IgD-negative memory B cell (primary cell): Measurements from ENCODE around the gene IL36RN. TPM values are rescaled to one million over a fixed set of nuclear protein-coding genes. Genes with fewer than 3 reads are reported as not detected.
A peak's percentile ranks its signal among the peaks of the same experiment; 100 is the strongest.
"Not testable (repeated sequence)": the region's sequence is repeated elsewhere in the genome, so short reads cannot be mapped to it uniquely, and the experiment has no call there.

Experiments
- H3K27ac Mint-ChIP-seq, 3 donors: one replicate each; pipeline ENCODE4 v1.8.0; 2020 to 2022; ENCODE audit warnings: mild to moderate bottlenecking in 3 of 3, mixed read lengths in 3 of 3, moderate library complexity in 1 of 3
- H3K27me3 Mint-ChIP-seq: one replicate; pipeline ENCODE4 v1.8.0; 2021; ENCODE audit warnings: mixed read lengths
- H3K36me3 Mint-ChIP-seq: one replicate; pipeline ENCODE4 v1.8.0; 2020; ENCODE audit warnings: mild to moderate bottlenecking, mixed read lengths
- H3K4me1 Mint-ChIP-seq, 3 donors: one replicate each; pipeline ENCODE4 v1.8.0; 2020 to 2022; ENCODE audit warnings: mixed read lengths in 3 of 3, mild to moderate bottlenecking in 1 of 3
- H3K4me3 Mint-ChIP-seq, 4 donors: one replicate each; pipeline ENCODE4 v1.8.0; 2020 to 2022; ENCODE audit warnings: mild to moderate bottlenecking in 4 of 4, mixed read lengths in 4 of 4, moderate library complexity in 3 of 4
- H3K9me3 Mint-ChIP-seq, 3 donors: one replicate each; pipeline ENCODE4 v1.8.0; 2020 to 2021; ENCODE audit warnings: mixed read lengths in 3 of 3, mild to moderate bottlenecking in 1 of 3
- polyA plus RNA-seq: library from polyadenylated mRNA; unstranded; fragments of 300-500 nt; fragmentation: Illumina TruSeq; gene quantifications from one replicate; pipeline ENCODE4 v1.2.3, GENCODE V29; 2021

Gene IL36RN
- polyA plus RNA-seq, 1 donor from 2014 or later = not detected

- peaks cover 2% of the 10 kb centered on the region for H3K36me3 Mint-ChIP-seq
- peaks cover 4% of the 10 kb centered on the region for H3K27me3 Mint-ChIP-seq
- H3K4me1 Mint-ChIP-seq = peaks cover 5 to 6% (median 5%) of the 10 kb centered on the region in 3 donors
- H3K4me3 Mint-ChIP-seq = no peak overlapping the region
- H3K9me3 Mint-ChIP-seq = peaks cover 2 to 9% (median 6%) of the 10 kb centered on the region in 3 donors
- H3K27ac Mint-ChIP-seq = no peak overlapping the region
Observed at GRCh38 chr2:113092864-113093612, 34.0 kb downstream of the IL36RN start.

- peaks cover 9 to 10% (median 9%) of the 10 kb centered on the region in 3 donors for H3K4me1 Mint-ChIP-seq
- H3K36me3 Mint-ChIP-seq = peaks cover 2% of the 10 kb centered on the region
- peaks cover 2 to 9% (median 6%) of the 10 kb centered on the region in 3 donors for H3K9me3 Mint-ChIP-seq
- H3K4me3 Mint-ChIP-seq = no peak overlapping the region
- no peak overlapping the region for H3K27ac Mint-ChIP-seq
- peaks cover 4% of the 10 kb centered on the region for H3K27me3 Mint-ChIP-seq
Observed at GRCh38 chr2:113093613-113093977, 34.6 kb downstream of the IL36RN start.

GRCh38 chr2:113096306-113096705 is 37.3 kb downstream of the IL36RN start:
- not testable (repeated sequence) for H3K27ac Mint-ChIP-seq, H3K9me3 Mint-ChIP-seq

GRCh38 chr2:113096842-113097618 is 38.0 kb downstream of the IL36RN start:
- not testable (repeated sequence) for H3K9me3 Mint-ChIP-seq, H3K27me3 Mint-ChIP-seq, H3K27ac Mint-ChIP-seq, H3K36me3 Mint-ChIP-seq
- H3K4me3 Mint-ChIP-seq = peak overlapping the region in 1 of 4 donors; percentile 75
- H3K4me1 Mint-ChIP-seq = peaks cover 9 to 10% (median 9%) of the 10 kb centered on the region in 3 donors

More at GRCh38 chr2:113096306-113096705, 37.3 kb downstream of the IL36RN start:
- H3K27me3 Mint-ChIP-seq, H3K36me3 Mint-ChIP-seq: not testable (repeated sequence)
- Mint-ChIP-seq H3K4me3 (peak overlapping the region in 1 of 4 donors; percentile 49), H3K4me1 (peaks cover 9 to 10% (median 9%) of the 10 kb centered on the region in 3 donors)

DNA sequence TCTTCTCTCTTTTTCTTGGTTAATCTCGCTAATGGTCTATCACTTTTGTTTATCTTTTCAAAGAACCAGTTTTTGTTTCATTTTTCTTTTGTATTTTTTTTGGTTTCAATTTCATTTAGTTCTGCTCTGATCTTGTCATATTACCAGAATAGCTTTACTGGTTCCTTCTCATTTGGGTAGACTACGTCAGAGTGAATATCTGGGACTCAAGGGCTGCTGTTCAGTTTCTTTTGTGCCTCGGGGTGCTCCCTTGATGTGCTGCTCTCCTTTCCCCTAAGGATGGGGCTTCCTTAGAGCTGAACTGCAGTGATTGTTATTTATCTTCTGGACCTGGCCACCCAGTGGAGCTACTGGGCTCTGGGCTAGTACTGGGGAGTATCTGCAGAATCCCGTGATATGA is 39.0 kb downstream of the IL36RN start:
- Mint-ChIP-seq H3K4me3 (peak overlapping the region; percentile 31 to 80 (median 69)), H3K9me3 (peaks cover 2 to 12% (median 9%) of the 10 kb centered on the region in 3 donors), H3K27me3 (peaks cover 4% of the 10 kb centered on the region), H3K36me3 (peaks cover 2% of the 10 kb centered on the region), H3K4me1 (peaks cover 9 to 10% (median 9%) of the 10 kb centered on the region in 3 donors), H3K27ac (peak overlapping the region; percentile 11 to 86 (median 68))

DNA sequence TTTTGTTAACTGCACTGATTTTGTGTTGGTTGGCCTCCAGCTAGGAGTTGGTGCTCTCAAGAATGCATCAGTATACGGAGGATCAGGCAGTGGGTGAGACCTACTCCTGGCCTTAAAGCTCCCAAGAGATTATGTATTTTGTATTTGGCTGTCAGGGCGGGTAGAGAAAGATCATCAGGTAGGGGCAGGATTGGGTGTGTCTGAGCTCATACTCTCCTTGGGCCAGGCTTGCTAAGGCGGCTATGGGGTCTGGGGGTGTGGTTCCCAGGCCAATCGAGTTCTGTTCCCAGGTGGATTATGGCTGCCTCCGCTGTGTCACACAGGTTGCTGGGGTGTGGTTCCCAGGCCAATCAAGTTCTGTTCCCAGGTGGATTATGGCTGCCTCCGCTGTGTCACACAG is 39.5 kb downstream of the IL36RN start:
- Mint-ChIP-seq H3K36me3 (peaks cover 2% of the 10 kb centered on the region), H3K9me3 (peaks cover 2 to 12% (median 12%) of the 10 kb centered on the region in 3 donors), H3K27me3 (peaks cover 4% of the 10 kb centered on the region), H3K27ac (peak overlapping the region in 2 of 3 donors; percentile 11 to 86), H3K4me1 (peaks cover 9 to 10% (median 9%) of the 10 kb centered on the region in 3 donors), H3K4me3 (peak overlapping the region in 2 of 4 donors; percentile 63 to 80)

GRCh38 chr2:113102133-113102532 is 43.1 kb downstream of the IL36RN start:
- H3K27me3 Mint-ChIP-seq = no peaks in the 10 kb centered on the region
- no peak overlapping the region for H3K4me3 Mint-ChIP-seq
- peaks cover 2% of the 10 kb centered on the region for H3K36me3 Mint-ChIP-seq
- H3K27ac Mint-ChIP-seq = peak overlapping the region in 1 of 3 donors; percentile 68
- H3K4me1 Mint-ChIP-seq = peaks cover 9 to 10% (median 9%) of the 10 kb centered on the region in 3 donors
- H3K9me3 Mint-ChIP-seq = peaks cover 0 to 6% (median 3%) of the 10 kb centered on the region in 3 donors

- no peaks in the 10 kb centered on the region for H3K27me3 Mint-ChIP-seq
- peaks cover 0 to 6% (median 3%) of the 10 kb centered on the region in 3 donors for H3K9me3 Mint-ChIP-seq
- peaks cover 1 to 2% (median 2%) of the 10 kb centered on the region in 3 donors for H3K4me1 Mint-ChIP-seq
- H3K27ac Mint-ChIP-seq = no peak overlapping the region
- H3K4me3 Mint-ChIP-seq = no peak overlapping the region
- no peaks in the 10 kb centered on the region for H3K36me3 Mint-ChIP-seq
Observed at GRCh38 chr2:113103277-113103676, 44.3 kb downstream of the IL36RN start.

DNA sequence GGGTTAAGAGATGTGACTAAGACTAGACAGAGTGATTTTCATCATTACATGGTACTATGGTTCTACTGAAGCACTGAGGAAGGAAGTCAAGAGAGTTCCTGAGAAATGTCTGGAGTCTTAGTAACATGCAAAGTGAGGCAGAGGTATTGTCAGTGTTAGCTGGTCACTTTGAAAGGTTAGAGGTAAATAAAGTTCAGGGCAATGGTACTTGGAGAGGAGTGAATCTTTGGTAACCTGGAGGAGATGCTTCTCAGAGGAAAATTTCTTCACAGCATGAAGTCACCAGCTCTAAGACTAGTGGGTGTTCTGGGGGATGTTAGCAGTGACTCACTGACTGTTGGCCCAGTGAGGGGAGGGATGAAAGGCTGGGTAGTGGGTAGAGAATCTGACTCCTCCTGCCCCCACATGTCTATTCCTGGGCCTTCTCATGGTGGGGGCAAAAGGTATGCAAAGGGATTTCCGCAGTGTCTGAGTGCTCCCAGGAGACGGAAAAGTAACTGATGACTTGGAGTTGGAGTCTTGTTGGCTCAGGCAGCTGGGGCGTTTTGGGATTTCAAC is 45.1 kb downstream of the IL36RN start:
- H3K4me3 Mint-ChIP-seq = no peak overlapping the region
- peaks cover 0 to 6% (median 3%) of the 10 kb centered on the region in 3 donors for H3K9me3 Mint-ChIP-seq
- peak overlapping the region in 1 of 3 donors; percentile 17 for H3K27ac Mint-ChIP-seq
- H3K27me3 Mint-ChIP-seq = no peaks in the 10 kb centered on the region
- no peaks in the 10 kb centered on the region for H3K4me1 Mint-ChIP-seq
- no peaks in the 10 kb centered on the region for H3K36me3 Mint-ChIP-seq

DNA sequence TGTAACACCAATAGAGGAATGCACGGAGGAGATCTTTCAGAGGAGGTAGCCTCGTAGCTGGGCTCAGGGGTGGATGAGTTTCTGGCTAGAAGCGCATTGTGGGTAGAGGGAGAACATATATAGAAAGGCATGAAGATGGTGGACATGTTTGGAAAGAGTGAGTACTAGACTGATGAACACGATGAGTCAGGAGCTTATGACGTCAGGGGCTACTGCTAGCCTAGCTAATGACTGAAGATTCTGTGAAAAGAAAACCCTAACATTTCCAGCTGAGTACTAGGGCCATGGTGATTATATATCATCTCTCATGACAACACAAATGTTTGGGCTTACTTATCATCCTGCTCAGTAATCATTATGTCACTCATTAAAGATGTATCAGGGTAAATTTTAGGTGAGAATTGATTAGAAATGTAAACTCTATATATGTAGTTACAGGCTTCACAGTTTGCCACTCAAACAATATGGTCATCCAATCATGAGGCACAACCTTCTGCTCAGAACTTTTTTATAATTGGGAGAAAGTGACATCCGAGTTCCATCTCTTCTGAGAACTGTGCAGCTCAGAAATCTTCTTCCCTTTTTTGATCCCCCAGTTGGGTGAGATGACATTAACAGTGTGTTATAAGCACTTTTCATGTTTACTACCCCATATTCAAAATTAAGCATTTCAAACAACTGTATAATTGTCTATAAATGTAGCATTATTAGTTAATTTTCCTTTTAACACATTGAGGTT is 46.2 kb downstream of the IL36RN start:
- peaks cover 3% of the 10 kb centered on the region for H3K27me3 Mint-ChIP-seq

DNA sequence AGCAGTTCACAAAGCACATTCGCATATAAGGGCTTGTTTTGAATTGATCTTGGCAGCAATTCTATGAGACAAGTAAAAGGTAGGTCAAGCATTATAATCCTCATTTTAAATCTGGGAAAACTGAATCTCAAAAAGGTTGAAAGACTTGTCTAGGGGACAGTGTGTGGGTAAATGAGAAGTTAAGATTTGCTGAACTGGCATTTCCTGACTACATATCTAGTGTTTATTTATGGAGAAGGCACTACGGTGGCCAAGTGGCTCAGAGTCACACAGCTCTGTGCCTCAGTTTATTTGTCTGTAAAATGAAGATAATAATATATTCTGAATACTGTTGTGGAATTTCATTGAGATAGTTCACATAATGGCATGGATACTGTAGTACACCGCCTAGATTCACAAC is 52.1 kb downstream of the IL36RN start:
- Mint-ChIP-seq H3K4me1 (peaks cover 0 to 4% (median 0%) of the 10 kb centered on the region in 3 donors), H3K27me3 (peaks cover 3% of the 10 kb centered on the region), H3K9me3 (no peaks in the 10 kb centered on the region)

More for the DNA sequence above, 46.2 kb downstream of the IL36RN start:
- peaks cover 0 to 6% (median 3%) of the 10 kb centered on the region in 3 donors for H3K9me3 Mint-ChIP-seq
- H3K4me3 Mint-ChIP-seq = no peak overlapping the region
- H3K36me3 Mint-ChIP-seq = no peaks in the 10 kb centered on the region
- H3K4me1 Mint-ChIP-seq = no peaks in the 10 kb centered on the region
- no peak overlapping the region for H3K27ac Mint-ChIP-seq

GRCh38 chr2:113111823-113112287 is 52.9 kb downstream of the IL36RN start:
- H3K27ac Mint-ChIP-seq = no peak overlapping the region

More for the DNA sequence above, 52.1 kb downstream of the IL36RN start:
- Mint-ChIP-seq H3K36me3 (no peaks in the 10 kb centered on the region), H3K27ac (no peak overlapping the region), H3K4me3 (no peak overlapping the region)

GRCh38 chr2:113112441-113112840 is 53.4 kb downstream of the IL36RN start:
- Mint-ChIP-seq H3K27ac (no peak overlapping the region), H3K27me3 (peaks cover 3% of the 10 kb centered on the region), H3K36me3 (no peaks in the 10 kb centered on the region), H3K4me3 (no peak overlapping the region), H3K9me3 (no peaks in the 10 kb centered on the region), H3K4me1 (peaks cover 0 to 9% (median 6%) of the 10 kb centered on the region in 3 donors)

More at GRCh38 chr2:113111823-113112287, 52.9 kb downstream of the IL36RN start:
- Mint-ChIP-seq H3K4me3 (no peak overlapping the region), H3K27me3 (peaks cover 3% of the 10 kb centered on the region), H3K36me3 (no peaks in the 10 kb centered on the region), H3K9me3 (no peaks in the 10 kb centered on the region), H3K4me1 (peaks cover 0 to 9% (median 5%) of the 10 kb centered on the region in 3 donors)

DNA sequence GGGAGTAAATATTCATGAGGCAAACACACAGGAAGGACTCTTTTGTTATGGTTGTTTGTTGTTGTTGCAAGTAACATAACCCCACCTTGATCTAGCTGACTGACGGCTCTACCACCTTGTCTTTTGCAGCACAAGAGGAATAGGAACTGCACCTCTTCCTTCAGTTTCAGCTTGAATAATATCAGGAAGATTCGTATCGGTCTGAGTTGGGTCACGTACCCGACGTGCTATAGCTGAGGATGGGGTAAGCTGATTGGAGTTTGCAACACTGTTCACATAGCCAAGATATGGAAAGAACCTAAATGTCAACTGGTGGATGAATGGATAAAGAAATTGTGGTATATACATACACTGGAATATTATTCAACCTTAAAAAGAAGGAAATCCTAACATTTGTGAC is 53.9 kb downstream of the IL36RN start:
- H3K9me3 Mint-ChIP-seq = no peaks in the 10 kb centered on the region
- H3K27me3 Mint-ChIP-seq = peaks cover 3% of the 10 kb centered on the region
- H3K36me3 Mint-ChIP-seq = no peaks in the 10 kb centered on the region
- H3K4me1 Mint-ChIP-seq = peaks cover 0 to 9% (median 6%) of the 10 kb centered on the region in 3 donors
- no peak overlapping the region for H3K4me3 Mint-ChIP-seq
- H3K27ac Mint-ChIP-seq = no peak overlapping the region
